IMR-90 (cell line): Measurements from ENCODE around the gene CYB561D2. TPM values are rescaled to one million over a fixed set of nuclear protein-coding genes. Genes with fewer than 3 reads are reported as not detected.

Experiments
- ATAC-seq: fragments of 200-7000 bp; cut with Tn5 transposase; 2 replicates; pipeline ENCODE4 v1.9.1; 2020; ENCODE audit warnings: low read depth, mild to moderate bottlenecking, moderate library complexity
- BruUV-seq: library from RNA; stranded (reverse); fragments of 400-500 nt; replicated peaks from 2 replicates; lab custom pipeline; 2021; lab: Mats Ljungman, UMichigan
- CTCF ChIA-PET: fragments of 300-600 bp; formaldehyde crosslinking; extraction: SDS; loops from one replicate; lab custom pipeline; 2021; ENCODE audit warnings: antibody characterized with exemption; lab: Yijun Ruan, JAX
- POLR2A ChIA-PET: fragments of 300-600 bp; sonication (Branson Sonifier 250); formaldehyde crosslinking; loops from one replicate; lab custom pipeline; 2022; ENCODE audit warnings: antibody characterized with exemption; ENCODE audit not compliant: unreplicated experiment; lab: Charles Lee
- DNase-seq: peaks from one replicate; pipeline ENCODE4 v3.0.0; 2013
- H2AFZ ChIP-seq: replicated peaks from 2 replicates; pipeline ENCODE3; 2013; ENCODE audit warnings: low read length, mild to moderate bottlenecking; ENCODE audit not compliant: poor library complexity
- H2AK5ac ChIP-seq: 2 replicates; pipeline ENCODE4 v1.6.1; 2013; ENCODE audit warnings: low read depth, low read length, inconsistent platforms
- H2AK9ac ChIP-seq: replicated peaks from 2 replicates; pipeline ENCODE3; 2013; ENCODE audit warnings: mild to moderate bottlenecking, low read depth, low read length, moderate library complexity; ENCODE audit not compliant: poor library complexity
- H2BK120ac ChIP-seq: 2 replicates; pipeline ENCODE4 v1.6.1; 2013; ENCODE audit warnings: low read depth, low read length, inconsistent platforms
- H2BK15ac ChIP-seq: 3 replicates; pipeline ENCODE4 v1.6.1; 2013; ENCODE audit warnings: low read depth, low read length, inconsistent platforms
- H2BK20ac ChIP-seq: 2 replicates; pipeline ENCODE4 v1.6.1; 2013; ENCODE audit warnings: low read depth, mild to moderate bottlenecking, inconsistent platforms, low read length, moderate library complexity
- H2BK5ac ChIP-seq: 2 replicates; pipeline ENCODE4 v1.6.1; 2013; ENCODE audit warnings: mild to moderate bottlenecking, low read depth, low read length, inconsistent platforms; ENCODE audit not compliant: poor library complexity, severe bottlenecking
- H3K14ac ChIP-seq: replicated peaks from 2 replicates; pipeline ENCODE4 v1.6.1; 2013; ENCODE audit warnings: low read depth, low read length, inconsistent platforms
- H3K18ac ChIP-seq: 2 replicates; pipeline ENCODE4 v1.6.1; 2013; ENCODE audit warnings: low read depth, low read length, control low read depth
- H3K23ac ChIP-seq: 2 replicates; pipeline ENCODE4 v1.6.1; 2013; ENCODE audit warnings: low read depth, low read length, inconsistent platforms
- H3K27ac ChIP-seq: 2 replicates; pipeline ENCODE4 v1.5.1; 2013; ENCODE audit warnings: mild to moderate bottlenecking, control low read depth, low read length; ENCODE audit not compliant: insufficient read depth
- H3K27me3 ChIP-seq: 2 replicates; pipeline ENCODE4 v1.6.1; 2013; ENCODE audit warnings: low read length; ENCODE audit not compliant: control insufficient read depth, insufficient read depth
- H3K36me3 ChIP-seq: 2 replicates; pipeline ENCODE4 v1.6.1; 2013; ENCODE audit warnings: low read length, mixed read lengths; ENCODE audit not compliant: control insufficient read depth, insufficient read depth
- H3K4ac ChIP-seq: 2 replicates; pipeline ENCODE4 v1.6.1; 2013; ENCODE audit warnings: low read depth, low read length, inconsistent platforms
- H3K4me1 ChIP-seq: 2 replicates; pipeline ENCODE4 v1.6.1; 2013; ENCODE audit warnings: low read length, mixed read lengths; ENCODE audit not compliant: control insufficient read depth, insufficient read depth
- H3K4me2 ChIP-seq: 2 replicates; pipeline ENCODE4 v1.6.1; 2013; ENCODE audit warnings: low read depth, mild to moderate bottlenecking, control low read depth, low read length, moderate library complexity
- H3K4me3 ChIP-seq: 2 replicates; pipeline ENCODE4 v1.5.1; 2013; ENCODE audit warnings: low read depth, mild to moderate bottlenecking, control low read depth, low read length, moderate library complexity; ENCODE audit not compliant: insufficient read depth
- H3K56ac ChIP-seq: 2 replicates; pipeline ENCODE4 v1.6.1; 2013; ENCODE audit warnings: low read length, inconsistent platforms; ENCODE audit not compliant: insufficient read depth; ENCODE audit errors: extremely low read depth
- H3K79me1 ChIP-seq, 2 experiments: 2 replicates each; pipeline ENCODE4 v1.6.1; 2013; ENCODE audit warnings: low read length in 2 of 2, inconsistent platforms in 1 of 2, low read depth in 1 of 2
- H3K9ac ChIP-seq: 2 replicates; pipeline ENCODE4 v1.6.1; 2013; ENCODE audit warnings: low read depth, low read length, control low read depth
- H3K9me1 ChIP-seq: 2 replicates; pipeline ENCODE4 v1.6.1; 2013; ENCODE audit warnings: low read length, inconsistent platforms; ENCODE audit not compliant: insufficient read depth
- H3K9me3 ChIP-seq: 2 replicates; pipeline ENCODE4 v1.6.1; 2013; ENCODE audit warnings: low read length; ENCODE audit not compliant: control insufficient read depth, insufficient read depth
- H4K20me1 ChIP-seq: 2 replicates; pipeline ENCODE4 v1.6.1; 2013; ENCODE audit warnings: low read length, inconsistent platforms; ENCODE audit not compliant: insufficient read depth
- H4K5ac ChIP-seq: 2 replicates; pipeline ENCODE4 v1.6.1; 2013; ENCODE audit warnings: mild to moderate bottlenecking, low read depth, low read length, control low read depth
- H4K8ac ChIP-seq, 2 experiments: 2 replicates each; pipeline ENCODE4 v1.6.1; 2013; ENCODE audit warnings: low read depth in 2 of 2, low read length in 2 of 2, control low read depth in 1 of 2, inconsistent platforms in 1 of 2
- H4K91ac ChIP-seq: 2 replicates; pipeline ENCODE4 v1.6.1; 2013; ENCODE audit warnings: low read depth, low read length, inconsistent platforms; ENCODE audit not compliant: insufficient read depth
- BHLHE40 ChIP-seq: fragments of 150-350 bp; IDR thresholded peaks from 2 replicates; pipeline ENCODE4 v1.6.1; 2016; ENCODE audit warnings: mild to moderate bottlenecking, low read depth, low read length
- CEBPB ChIP-seq: IDR thresholded peaks from 2 replicates; pipeline ENCODE4 v1.6.1; 2012; ENCODE audit warnings: low read depth, low read length, improper control_type of control experiment
- CHD1 ChIP-seq: IDR thresholded peaks from 2 replicates; pipeline ENCODE4 v1.6.1; 2012; ENCODE audit warnings: low read depth, low read length, improper control_type of control experiment
- CTCF ChIP-seq: conservative IDR thresholded peaks from 2 replicates; pipeline ENCODE4 v1.5.1; 2012; ENCODE audit warnings: mild to moderate bottlenecking, low read depth, low read length, improper control_type of control experiment
- FOS ChIP-seq: fragments of 150-350 bp; IDR thresholded peaks from 2 replicates; pipeline ENCODE4 v1.6.1; 2016; ENCODE audit warnings: low read depth, low read length
- MAFK ChIP-seq: IDR thresholded peaks from 2 replicates; pipeline ENCODE4 v1.6.1; 2012; ENCODE audit warnings: low read depth, low read length, improper control_type of control experiment
- MAZ ChIP-seq: IDR thresholded peaks from 2 replicates; pipeline ENCODE4 v1.6.1; 2012; ENCODE audit warnings: low read depth, mild to moderate bottlenecking, low read length, improper control_type of control experiment, moderate library complexity, borderline replicate concordance
- MXI1 ChIP-seq: IDR thresholded peaks from 2 replicates; pipeline ENCODE4 v1.6.1; 2012; ENCODE audit warnings: low read depth, mild to moderate bottlenecking, low read length, moderate library complexity, borderline replicate concordance
- NFE2L2 ChIP-seq: fragments of 150-350 bp; IDR thresholded peaks from 2 replicates; pipeline ENCODE4 v1.6.1; 2016; ENCODE audit warnings: low read depth, mild to moderate bottlenecking, low read length
- POLR2A ChIP-seq: IDR thresholded peaks from 2 replicates; pipeline ENCODE4 v1.6.1; 2012; ENCODE audit warnings: mild to moderate bottlenecking, low read depth, low read length
- RAD21 ChIP-seq: IDR thresholded peaks from 2 replicates; pipeline ENCODE4 v1.6.1; 2012; ENCODE audit warnings: low read length, improper control_type of control experiment
- RCOR1 ChIP-seq: IDR thresholded peaks from 2 replicates; pipeline ENCODE4 v1.6.1; 2012; ENCODE audit warnings: mild to moderate bottlenecking, low read length, improper control_type of control experiment; ENCODE audit not compliant: insufficient replicate concordance
- RFX5 ChIP-seq: IDR thresholded peaks from 2 replicates; pipeline ENCODE4 v1.8.0; 2012; ENCODE audit warnings: low read depth, mild to moderate bottlenecking, low read length, moderate library complexity
- SMC3 ChIP-seq: fragments of 150-350 bp; IDR thresholded peaks from 2 replicates; pipeline ENCODE4 v1.6.1; 2016; ENCODE audit warnings: low read depth, mild to moderate bottlenecking, antibody characterized with exemption, low read length, moderate library complexity
- USF2 ChIP-seq: fragments of 150-350 bp; IDR thresholded peaks from 2 replicates; pipeline ENCODE4 v1.6.1; 2017; ENCODE audit warnings: mild to moderate bottlenecking, antibody characterized with exemption, low read length, low read depth
- WGBS, 2 experiments: methylation state at CpG; one replicate each; pipeline versions ENCODE4 v1.1.5 to v1.1.7; 2013; ENCODE audit warnings: missing lambda C conversion rate in 2 of 2; ENCODE audit not compliant: insufficient read length in 1 of 2; ENCODE audit errors: extremely low coverage in 2 of 2; 5-methylcytosine and 5-hydroxymethylcytosine counted together
- dilution Hi-C: fragments of 300-500 bp; cut with HindIII; formaldehyde crosslinking; loops from one replicate; pipeline ENCODE4 v1.14.3; 2018; ENCODE audit warnings: low sequenced_read_pairs; ENCODE audit not compliant: unreplicated experiment
- in situ Hi-C: fragments of 300-500 bp; cut with MboI; formaldehyde crosslinking; loops from 3 replicates; pipeline ENCODE4 v1.14.3; 2019; ENCODE audit warnings: low sequenced_read_pairs, inconsistent platforms, mixed read lengths
- intact Hi-C: fragments of 100-400 bp; cut with micrococcal nuclease; formaldehyde crosslinking; loops from 2 replicates; pipeline ENCODE4 v1.10.0; 2022
- polyA plus RNA-seq, 3 experiments: library from polyadenylated mRNA; depleted of rRNA; stranded (reverse); fragments of >200 nt; gene quantifications; 2 replicates each; pipeline ENCODE4 v1.2.3, GENCODE V29; 2012; ENCODE audit warnings: low replicate concordance in 1 of 3
- total RNA-seq: library from RNA; depleted of rRNA; stranded (reverse); fragments of >200 nt; gene quantifications from 2 replicates; pipeline ENCODE4 v1.2.3, GENCODE V29; 2012
- TF ChIP-seq, protein P1 (sequence below): fragments of 150-350 bp; IDR thresholded peaks from 2 replicates; pipeline ENCODE4 v1.6.1; 2016; ENCODE audit warnings: low read depth, mild to moderate bottlenecking, low read length, moderate library complexity, borderline replicate concordance

The CYB561D2 gene
- total and polyA plus RNA-seq, 2 of the 4 experiments (the other 2 are of a cell fraction), result 29.2 to 31.7 TPM

DNA sequence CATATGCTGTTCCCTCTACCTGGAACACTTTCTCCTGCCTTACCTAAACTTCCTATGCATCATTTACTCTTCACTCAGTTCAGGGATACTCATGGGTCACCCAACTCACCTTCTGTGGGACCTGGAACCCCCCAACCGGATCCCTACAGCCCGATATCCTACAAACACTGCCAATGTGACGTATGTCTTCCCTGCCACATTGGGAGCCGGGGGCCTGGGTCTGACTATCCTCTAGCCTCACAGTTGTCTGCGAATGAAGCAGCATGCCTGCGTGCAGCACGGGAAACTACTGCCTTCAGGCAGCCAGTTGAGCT is 492 bp upstream of the CYB561D2 start:
- TF ChIP-seq MAFK, result no peak
- no peak for TF ChIP-seq RAD21
- TF ChIP-seq POLR2A, result no peak
- no peak for TF ChIP-seq NFE2L2
- no peak for TF ChIP-seq MXI1
- no peak for TF ChIP-seq USF2
- no peak for TF ChIP-seq CTCF
- TF ChIP-seq CHD1, result no peak
- TF ChIP-seq CEBPB, result no peak
- TF ChIP-seq SMC3, result no peak
- no peak for TF ChIP-seq FOS
- no peak for TF ChIP-seq MAZ
- no peak for TF ChIP-seq RCOR1
- no peak for TF ChIP-seq RFX5
- TF ChIP-seq, protein P1, sequence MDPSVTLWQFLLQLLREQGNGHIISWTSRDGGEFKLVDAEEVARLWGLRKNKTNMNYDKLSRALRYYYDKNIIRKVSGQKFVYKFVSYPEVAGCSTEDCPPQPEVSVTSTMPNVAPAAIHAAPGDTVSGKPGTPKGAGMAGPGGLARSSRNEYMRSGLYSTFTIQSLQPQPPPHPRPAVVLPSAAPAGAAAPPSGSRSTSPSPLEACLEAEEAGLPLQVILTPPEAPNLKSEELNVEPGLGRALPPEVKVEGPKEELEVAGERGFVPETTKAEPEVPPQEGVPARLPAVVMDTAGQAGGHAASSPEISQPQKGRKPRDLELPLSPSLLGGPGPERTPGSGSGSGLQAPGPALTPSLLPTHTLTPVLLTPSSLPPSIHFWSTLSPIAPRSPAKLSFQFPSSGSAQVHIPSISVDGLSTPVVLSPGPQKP, result no peak
- TF ChIP-seq BHLHE40, result no peak
- CTCF ChIA-PET, result interaction anchor here (1.2 kb wide), 1 partner anchor 192 kb away, joined by 5 read pairs; no protein-coding TSS in a partner anchor
- Histone ChIP-seq H4K20me1 (peaks cover 17% of the 10 kb centered on the region), H3K23ac (peak overlapping the region; percentile 57; the same call in 1 of the 2 replicates), H3K9me3 (no peaks in the 10 kb centered on the region), H3K4ac (peak overlapping the region; percentile 46), H3K36me3 (peaks cover 30% of the 10 kb centered on the region), H2AK9ac (peak overlapping the region; percentile 90), H3K9ac (peak overlapping the region; percentile 77), H3K27ac (peak overlapping the region; percentile 49), H3K4me1 (peaks cover 11% of the 10 kb centered on the region), H3K9me1 (peaks cover 4% of the 10 kb centered on the region; the same call in 1 of the 2 replicates), H3K14ac (peak overlapping the region; percentile 62), H2BK15ac (no peak overlapping the region), H3K27me3 (no peaks in the 10 kb centered on the region), H3K56ac (peak overlapping the region; percentile 41; the same call in 1 of the 2 replicates), H4K91ac (peak overlapping the region; percentile 26), H2BK5ac (peak overlapping the region; percentile 44), H3K18ac (no peak overlapping the region), H3K4me2 (peak overlapping the region; percentile 88), H4K5ac (peak overlapping the region; percentile 52), H3K79me1 (peaks cover 23 to 42% of the 10 kb centered on the region in 2 experiments), H2AK5ac (peak overlapping the region; percentile 39), H3K4me3 (peak overlapping the region; percentile 73), H2BK120ac (no peak overlapping the region), H4K8ac (peak overlapping the region; percentile 72 to 88; a peak in 3 of 4 replicates), H2BK20ac (no peak overlapping the region), H2AFZ (peak overlapping the region; percentile 93)
- 6% methylated on average over 7 of the region's 7 CpGs; no CpG with 5 or more reads in 1 of the 2 experiments for WGBS, 2 experiments
- in situ Hi-C loops, result no loop called here
- ATAC-seq (no peak; the same call in 1 of the 2 replicates), DNase-seq (no peak)
- dilution Hi-C loops, result no loop called here
- intact Hi-C loops, result no loop called here
- POLR2A ChIA-PET, result interaction anchor here (0.8 kb wide), 1 partner anchor 10 kb away, joined by 4 read pairs; the partner anchor contains the start of gene RASSF1
- no TSS peak for BruUV-seq
